Muscle layer of colon (tissue), 2 donors: Measurements from ENCODE around the gene YRDC.

Source experiments
- H3K27ac ChIP-seq: one replicate; pipeline ENCODE4 v1.7.0; 2013; ENCODE audit warnings: low read depth, mild to moderate bottlenecking, low read length, moderate library complexity
- H3K27me3 ChIP-seq, 2 donors: one replicate each; pipeline ENCODE4 v1.7.0; 2013; ENCODE audit warnings: low read length in 2 of 2, mild to moderate bottlenecking in 2 of 2; ENCODE audit not compliant: insufficient read depth in 2 of 2, control insufficient read depth in 1 of 2
- H3K36me3 ChIP-seq: one replicate; pipeline ENCODE4 v1.7.0; 2013; ENCODE audit warnings: mild to moderate bottlenecking, low read length; ENCODE audit not compliant: insufficient read depth
- H3K4me1 ChIP-seq: one replicate; pipeline ENCODE4 v1.7.0; 2013; ENCODE audit warnings: mild to moderate bottlenecking, low read length; ENCODE audit not compliant: insufficient read depth
- H3K4me3 ChIP-seq, 2 donors: one replicate each; pipeline ENCODE4 v1.7.0; 2013; ENCODE audit warnings: low read length in 2 of 2, low read depth in 1 of 2, mild to moderate bottlenecking in 1 of 2, moderate library complexity in 1 of 2
- H3K9ac ChIP-seq: one replicate; pipeline ENCODE4 v1.7.0; 2013; ENCODE audit warnings: low read length
- H3K9me3 ChIP-seq: one replicate; pipeline ENCODE4 v1.7.0; 2013; ENCODE audit warnings: mild to moderate bottlenecking, low read length
- donor health status: abdominal sarcoma.
- donor health status: Adenocarcinoma of cecum.

YRDC gene, protein sequence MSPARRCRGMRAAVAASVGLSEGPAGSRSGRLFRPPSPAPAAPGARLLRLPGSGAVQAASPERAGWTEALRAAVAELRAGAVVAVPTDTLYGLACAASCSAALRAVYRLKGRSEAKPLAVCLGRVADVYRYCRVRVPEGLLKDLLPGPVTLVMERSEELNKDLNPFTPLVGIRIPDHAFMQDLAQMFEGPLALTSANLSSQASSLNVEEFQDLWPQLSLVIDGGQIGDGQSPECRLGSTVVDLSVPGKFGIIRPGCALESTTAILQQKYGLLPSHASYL

DNA sequence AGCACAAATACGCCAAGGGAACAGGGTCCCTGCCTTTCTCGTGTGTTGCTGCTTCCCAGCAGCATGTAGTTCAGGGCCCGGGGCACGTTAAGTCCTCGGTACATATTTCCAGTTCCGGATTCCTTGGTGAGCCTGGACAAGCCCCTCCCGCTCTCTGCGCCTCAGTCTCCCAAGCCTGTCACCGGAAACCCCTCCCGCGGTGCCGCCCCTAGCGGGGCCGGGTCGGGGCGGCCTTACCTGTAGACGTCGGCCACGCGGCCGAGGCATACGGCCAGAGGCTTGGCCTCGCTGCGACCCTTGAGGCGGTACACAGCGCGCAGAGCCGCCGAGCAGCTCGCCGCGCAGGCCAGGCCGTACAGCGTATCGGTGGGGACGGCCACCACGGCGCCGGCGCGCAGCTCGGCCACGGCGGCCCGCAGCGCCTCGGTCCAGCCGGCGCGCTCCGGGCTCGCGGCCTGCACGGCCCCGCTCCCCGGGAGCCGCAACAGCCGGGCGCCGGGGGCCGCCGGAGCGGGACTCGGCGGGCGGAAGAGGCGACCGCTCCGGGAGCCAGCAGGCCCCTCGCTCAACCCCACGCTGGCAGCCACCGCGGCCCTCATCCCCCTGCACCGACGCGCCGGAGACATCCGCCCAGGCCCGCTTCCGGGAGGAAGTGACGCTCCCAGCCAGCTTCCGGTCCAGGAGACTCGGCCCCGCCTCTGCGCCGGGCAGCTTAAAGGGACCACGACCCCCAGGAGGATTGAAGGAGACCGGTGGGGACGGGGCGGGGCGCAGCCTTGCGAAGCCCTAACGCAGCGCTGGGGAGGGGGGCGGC, at the start of gene YRDC, which contains the start of gene C1orf122:
Gene YRDC, minus strand, starts transcription at position 654 of the 814 bp plus-strand sequence. Its CDS starts 28 bp downstream, at position 626.
Gene C1orf122, plus strand, starts transcription at position 236 of the 814 bp plus-strand sequence. CDS start 615 bp downstream, outside the sequence.
- H3K36me3 ChIP-seq, result peaks cover 39% of the 10 kb centered on the region
- H3K4me3 ChIP-seq, result peak within 1 kb of the TSS; percentile 63 to 67
- peak within 1 kb of the TSS; percentile 64 for H3K27ac ChIP-seq
- H3K9me3 ChIP-seq, result no peaks in the 10 kb centered on the region
- no peaks in the 10 kb centered on the region for H3K27me3 ChIP-seq
- H3K4me1 ChIP-seq, result peaks cover 24% of the 10 kb centered on the region
- H3K9ac ChIP-seq, result peak within 1 kb of the TSS; percentile 80

DNA sequence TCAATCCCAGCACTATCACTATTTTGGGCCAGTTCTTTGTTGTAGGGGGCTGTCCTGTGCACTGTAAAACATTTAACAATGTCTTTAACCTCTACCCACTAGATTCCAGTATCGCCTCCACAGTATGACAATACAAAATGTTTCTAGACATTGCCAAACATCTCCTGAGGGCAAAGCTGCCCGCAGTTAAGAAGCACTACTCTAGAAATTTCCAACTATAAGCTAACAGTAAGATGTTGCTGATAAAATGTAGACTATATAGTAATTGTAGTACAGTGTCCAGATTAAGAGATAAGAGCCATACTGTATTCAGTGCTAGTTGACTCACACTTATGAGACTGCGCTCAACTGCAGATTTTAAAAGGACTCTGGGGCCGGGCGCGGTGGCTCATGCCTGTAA, 46.4 kb upstream of the YRDC start:
- no peak overlapping the region for H3K4me3 ChIP-seq
- H3K9me3 ChIP-seq, result no peaks in the 10 kb centered on the region
- no peak overlapping the region for H3K9ac ChIP-seq
- H3K27me3 ChIP-seq, result no peaks in the 10 kb centered on the region
- H3K4me1 ChIP-seq, result peaks cover 19% of the 10 kb centered on the region
- H3K27ac ChIP-seq, result no peak overlapping the region
- peaks cover 15% of the 10 kb centered on the region for H3K36me3 ChIP-seq

DNA sequence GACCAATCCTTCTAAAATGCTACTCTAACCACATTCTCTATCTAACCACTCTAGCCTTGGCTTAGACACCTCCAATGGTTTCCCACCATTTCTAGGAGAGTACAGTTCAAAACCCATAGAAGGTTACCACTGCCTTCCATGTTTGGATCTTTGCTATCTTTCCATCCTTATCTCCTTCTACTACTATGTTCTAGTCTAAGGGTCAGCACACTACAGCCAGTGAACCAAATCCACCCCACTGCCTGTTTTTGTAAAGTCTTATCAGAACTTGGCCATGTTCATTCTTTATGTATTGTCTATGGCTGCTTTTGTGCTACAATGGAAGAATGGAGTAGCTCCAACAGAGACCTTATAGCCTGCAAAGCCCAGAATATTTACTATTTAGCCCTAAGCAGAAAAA, 45.1 kb upstream of the YRDC start:
- peaks cover 15% of the 10 kb centered on the region for H3K36me3 ChIP-seq
- H3K27me3 ChIP-seq, result no peaks in the 10 kb centered on the region
- H3K9me3 ChIP-seq, result no peaks in the 10 kb centered on the region
- H3K4me3 ChIP-seq, result no peak overlapping the region
- H3K9ac ChIP-seq, result no peak overlapping the region
- peaks cover 12% of the 10 kb centered on the region for H3K4me1 ChIP-seq
- H3K27ac ChIP-seq, result no peak overlapping the region

DNA sequence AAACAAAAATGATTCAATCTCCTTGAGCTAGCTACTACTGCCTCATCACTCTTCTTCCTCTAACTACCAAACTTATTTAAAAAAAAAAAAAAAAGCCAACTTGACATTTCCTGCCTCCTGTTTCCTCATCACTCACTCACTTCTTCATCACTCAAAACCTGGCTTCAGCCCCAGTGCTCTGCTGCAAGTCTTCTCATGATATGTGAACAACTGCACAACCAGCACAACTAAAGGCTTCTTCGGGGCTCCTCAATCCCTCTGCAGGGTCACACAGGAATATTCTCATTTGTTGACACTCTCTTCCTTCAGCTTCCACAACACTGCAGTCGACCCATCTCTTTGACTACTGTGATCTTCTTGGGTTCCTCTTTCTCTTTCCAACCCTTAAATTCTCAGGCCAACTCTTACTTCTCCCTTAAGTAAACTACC, 43.8 kb upstream of the YRDC start:
- Histone ChIP-seq H3K27ac (no peak overlapping the region), H3K36me3 (peaks cover 6% of the 10 kb centered on the region), H3K9ac (no peak overlapping the region), H3K4me3 (no peak overlapping the region), H3K9me3 (no peaks in the 10 kb centered on the region), H3K4me1 (peaks cover 9% of the 10 kb centered on the region), H3K27me3 (no peaks in the 10 kb centered on the region)

DNA sequence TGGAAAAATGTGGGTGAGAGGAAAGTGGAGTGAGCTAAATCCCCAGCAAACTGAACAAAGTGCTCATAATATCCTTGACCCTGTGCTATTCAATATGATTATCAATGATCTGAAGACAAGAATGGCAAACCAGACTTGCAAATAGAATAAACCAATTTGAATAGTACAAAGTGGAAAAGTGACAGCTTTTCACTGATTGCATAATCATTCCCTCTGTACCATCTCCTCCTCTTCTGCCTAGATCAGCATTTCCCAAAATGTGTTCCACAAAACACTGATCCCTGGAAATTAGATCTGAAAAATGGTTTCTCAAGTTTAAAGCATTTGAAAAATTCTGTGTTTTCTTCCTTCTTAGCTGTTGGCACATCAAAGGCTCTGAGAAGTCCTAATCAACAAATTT, 43.3 kb upstream of the YRDC start:
- Histone ChIP-seq H3K27ac (no peak overlapping the region), H3K4me1 (peaks cover 9% of the 10 kb centered on the region)

DNA sequence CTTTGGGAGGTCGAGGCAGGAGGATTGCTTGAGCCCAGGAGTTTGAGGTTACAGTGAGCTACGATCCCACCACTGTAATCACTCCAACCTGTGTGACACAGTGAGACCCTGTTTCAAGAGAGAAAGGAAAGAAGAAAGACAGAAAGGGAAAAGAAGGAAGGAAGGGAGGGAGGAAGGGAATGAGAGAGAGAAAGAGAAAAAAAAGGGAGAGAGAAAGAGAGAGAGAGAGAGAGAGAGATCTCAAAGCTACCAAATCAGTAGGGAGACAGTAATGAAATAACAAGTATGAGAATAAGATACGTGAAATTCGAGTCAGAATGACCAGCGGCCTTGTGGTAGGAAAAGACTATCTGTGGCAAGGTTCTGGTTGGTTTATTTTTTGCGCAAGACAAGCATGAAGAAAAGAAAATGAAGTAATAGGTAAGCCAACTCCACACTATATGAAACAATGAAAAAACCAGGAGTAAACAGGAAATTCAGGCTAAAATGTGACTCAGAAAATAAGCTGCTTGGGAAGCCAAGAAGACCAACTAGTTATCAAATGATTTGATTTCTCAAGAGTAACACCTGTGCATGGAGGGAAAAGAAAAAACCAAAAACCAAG, 42.4 kb upstream of the YRDC start:
- H3K4me3 ChIP-seq, result no peak overlapping the region
- peaks cover 3% of the 10 kb centered on the region for H3K36me3 ChIP-seq
- no peak overlapping the region for H3K27ac ChIP-seq
- peaks cover 3% of the 10 kb centered on the region for H3K4me1 ChIP-seq
- no peaks in the 10 kb centered on the region for H3K9me3 ChIP-seq
- H3K27me3 ChIP-seq, result no peaks in the 10 kb centered on the region
- H3K9ac ChIP-seq, result no peak overlapping the region

More for the DNA sequence above, 43.3 kb upstream of the YRDC start:
- Histone ChIP-seq H3K9me3 (no peaks in the 10 kb centered on the region), H3K36me3 (peaks cover 3% of the 10 kb centered on the region), H3K9ac (no peak overlapping the region), H3K4me3 (no peak overlapping the region), H3K27me3 (no peaks in the 10 kb centered on the region)

DNA sequence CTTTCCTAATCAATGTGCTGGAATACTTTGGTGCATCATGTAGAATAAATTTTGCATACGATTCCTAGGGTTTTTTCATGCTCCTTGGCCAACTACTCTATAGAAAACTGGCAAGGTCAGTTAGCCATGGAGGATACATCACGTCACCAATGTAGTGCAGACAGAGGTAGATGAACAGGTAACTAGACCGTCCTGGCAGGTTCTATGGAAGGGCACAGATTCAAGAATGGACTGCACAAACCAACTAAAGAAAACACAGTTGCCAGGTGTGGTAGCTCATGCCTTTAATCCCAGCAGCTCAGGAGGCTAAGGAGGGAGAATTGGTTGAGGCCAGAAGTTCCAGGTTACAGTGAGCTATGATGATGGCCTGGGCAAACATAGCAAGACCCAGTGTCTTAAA, 41.5 kb upstream of the YRDC start:
- Histone ChIP-seq H3K4me1 (no peaks in the 10 kb centered on the region), H3K9me3 (no peaks in the 10 kb centered on the region), H3K4me3 (no peak overlapping the region), H3K9ac (no peak overlapping the region), H3K27ac (no peak overlapping the region), H3K36me3 (peaks cover 2% of the 10 kb centered on the region), H3K27me3 (no peaks in the 10 kb centered on the region)

DNA sequence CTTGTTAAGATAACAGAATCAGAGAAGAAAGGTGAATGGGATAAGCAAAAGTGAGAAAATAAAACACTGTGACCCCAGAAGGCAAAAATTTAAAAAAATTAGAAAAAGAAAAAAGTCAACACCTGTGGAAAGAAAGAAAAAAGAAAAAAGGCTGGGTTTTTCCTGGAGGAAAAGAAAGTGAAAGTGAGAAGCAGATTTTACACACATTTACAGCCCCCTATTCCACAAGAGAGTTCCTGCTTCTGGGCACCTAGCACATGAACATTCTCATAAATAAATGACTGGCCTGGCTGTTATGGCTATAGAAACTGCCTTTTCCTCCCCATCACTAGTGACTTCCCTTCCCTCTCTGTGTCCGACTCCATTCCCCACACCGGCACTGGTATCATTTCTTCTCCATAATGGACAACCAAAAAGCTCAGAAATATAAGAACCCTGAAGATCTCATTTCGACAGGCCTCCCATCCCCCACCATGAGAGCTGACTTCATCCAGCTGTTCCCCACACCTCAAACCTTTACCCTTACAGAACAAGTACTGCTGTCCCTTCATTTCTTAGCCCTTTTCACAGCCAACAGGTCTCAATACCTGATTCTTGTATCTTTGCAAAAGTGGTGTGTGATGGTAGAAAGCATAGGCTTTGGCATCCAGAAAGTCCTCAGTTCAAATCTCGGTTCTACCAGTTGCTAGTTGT, 38.8 kb upstream of the YRDC start:
- no peak overlapping the region for H3K27ac ChIP-seq
- H3K9ac ChIP-seq, result no peak overlapping the region
- no peak overlapping the region for H3K4me3 ChIP-seq
- H3K9me3 ChIP-seq, result no peaks in the 10 kb centered on the region
- H3K27me3 ChIP-seq, result no peaks in the 10 kb centered on the region
- H3K36me3 ChIP-seq, result no peaks in the 10 kb centered on the region
- no peaks in the 10 kb centered on the region for H3K4me1 ChIP-seq

DNA sequence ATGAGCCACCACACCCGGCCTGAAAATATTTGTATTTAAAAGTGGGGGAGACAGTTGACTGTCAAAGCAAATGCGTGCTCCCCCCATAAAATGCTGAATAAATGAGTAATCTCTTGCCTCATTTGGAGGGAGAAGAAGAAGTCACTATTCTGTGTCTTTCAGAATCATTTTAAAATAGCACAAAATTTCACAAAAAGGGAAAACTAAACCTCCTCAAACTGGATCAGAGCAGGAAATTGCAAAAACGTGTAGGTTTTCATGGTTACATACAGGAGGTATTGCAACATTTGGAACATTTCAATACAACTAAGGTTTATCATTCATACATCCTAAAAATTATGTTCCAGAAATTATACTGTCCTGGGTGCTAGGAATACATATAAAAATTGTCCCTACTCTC, 37.8 kb upstream of the YRDC start:
- Histone ChIP-seq H3K36me3 (no peaks in the 10 kb centered on the region), H3K4me1 (no peaks in the 10 kb centered on the region), H3K4me3 (no peak overlapping the region), H3K27me3 (no peaks in the 10 kb centered on the region), H3K9ac (no peak overlapping the region), H3K27ac (no peak overlapping the region), H3K9me3 (no peaks in the 10 kb centered on the region)

DNA sequence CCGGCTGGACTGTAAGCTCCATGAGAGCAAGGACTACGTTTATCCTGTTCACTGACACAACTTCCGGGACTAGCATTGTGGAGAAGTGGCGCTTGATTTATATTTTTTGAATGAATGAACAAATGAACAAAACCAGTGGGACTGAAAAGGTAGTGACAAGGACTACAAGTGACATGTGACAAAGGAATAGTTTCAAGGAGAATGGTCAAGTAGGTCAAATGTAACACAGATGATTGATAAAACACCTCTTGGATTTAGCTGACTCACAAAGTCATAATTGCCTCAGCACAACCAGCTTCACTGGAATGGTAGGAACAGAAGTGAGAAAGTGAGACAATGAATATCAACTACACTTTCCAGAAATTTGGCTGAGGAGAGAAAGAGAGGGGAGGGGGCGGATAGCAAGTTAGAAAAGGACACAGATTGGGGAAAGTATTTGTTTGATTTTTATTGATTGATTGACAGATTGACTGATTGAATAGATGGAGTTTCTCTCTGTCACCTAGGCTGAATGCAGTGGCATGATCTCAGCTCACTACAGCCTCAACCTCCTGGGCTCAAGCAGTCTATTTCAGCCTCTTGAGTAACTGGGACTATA, 37.1 kb upstream of the YRDC start:
- H3K36me3 ChIP-seq, result no peaks in the 10 kb centered on the region
- H3K27ac ChIP-seq, result no peak overlapping the region
- H3K4me1 ChIP-seq, result no peaks in the 10 kb centered on the region
- H3K9me3 ChIP-seq, result no peaks in the 10 kb centered on the region
- H3K9ac ChIP-seq, result no peak overlapping the region
- H3K4me3 ChIP-seq, result no peak overlapping the region
- H3K27me3 ChIP-seq, result no peaks in the 10 kb centered on the region

DNA sequence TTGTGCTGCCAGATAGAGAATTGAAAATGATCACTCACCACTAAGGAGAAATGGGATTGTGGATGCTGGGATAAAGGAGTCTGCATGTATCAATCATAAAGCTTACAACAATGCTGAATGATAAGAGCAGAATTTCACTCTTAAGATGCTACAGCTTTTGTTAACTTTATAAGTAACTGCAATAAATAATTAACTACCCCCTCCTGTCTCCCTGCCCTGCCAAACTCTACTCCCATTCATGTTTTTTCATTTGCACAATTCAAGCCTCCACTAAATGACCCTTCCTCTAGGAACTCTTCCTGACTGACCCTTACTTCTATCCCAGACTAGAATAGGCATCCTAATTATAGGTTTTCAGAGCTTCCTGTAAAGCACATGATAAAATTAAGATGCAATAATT, 36.5 kb upstream of the YRDC start:
- H3K36me3 ChIP-seq, result peaks cover 5% of the 10 kb centered on the region

More for the DNA sequence above, 36.5 kb upstream of the YRDC start:
- Histone ChIP-seq H3K27me3 (no peaks in the 10 kb centered on the region), H3K9ac (no peak overlapping the region), H3K4me1 (no peaks in the 10 kb centered on the region), H3K4me3 (no peak overlapping the region), H3K27ac (no peak overlapping the region), H3K9me3 (no peaks in the 10 kb centered on the region)
